ENCODE data around the gene CLDN6.

- TF ChIP-seq CTCF (conservative IDR thresholded peaks at IDR 0.05; ENCODE audit: low read depth, low read length) (no peak), EZH2 (IDR thresholded peaks at IDR 0.05; ENCODE audit: low read length, unreplicated experiment) (no peak), EZH2phosphoT487 (IDR thresholded peaks at IDR 0.05; ENCODE audit: borderline replicate concordance, low read length) (no peak)
These were observed 51.8 kb downstream of the CLDN6 start for GRCh38 chr16:2966043-2966807.

All from PC-3 (cell line).